NK-92 (cell line): Measurements from ENCODE around the gene ANKMY1.

Experiments
- DNase-seq: peaks from one replicate; lab custom pipeline; 2025; ENCODE audit not compliant: unreplicated experiment; lab: John Stamatoyannopoulos, UW

The ANKMY1 gene

DNA sequence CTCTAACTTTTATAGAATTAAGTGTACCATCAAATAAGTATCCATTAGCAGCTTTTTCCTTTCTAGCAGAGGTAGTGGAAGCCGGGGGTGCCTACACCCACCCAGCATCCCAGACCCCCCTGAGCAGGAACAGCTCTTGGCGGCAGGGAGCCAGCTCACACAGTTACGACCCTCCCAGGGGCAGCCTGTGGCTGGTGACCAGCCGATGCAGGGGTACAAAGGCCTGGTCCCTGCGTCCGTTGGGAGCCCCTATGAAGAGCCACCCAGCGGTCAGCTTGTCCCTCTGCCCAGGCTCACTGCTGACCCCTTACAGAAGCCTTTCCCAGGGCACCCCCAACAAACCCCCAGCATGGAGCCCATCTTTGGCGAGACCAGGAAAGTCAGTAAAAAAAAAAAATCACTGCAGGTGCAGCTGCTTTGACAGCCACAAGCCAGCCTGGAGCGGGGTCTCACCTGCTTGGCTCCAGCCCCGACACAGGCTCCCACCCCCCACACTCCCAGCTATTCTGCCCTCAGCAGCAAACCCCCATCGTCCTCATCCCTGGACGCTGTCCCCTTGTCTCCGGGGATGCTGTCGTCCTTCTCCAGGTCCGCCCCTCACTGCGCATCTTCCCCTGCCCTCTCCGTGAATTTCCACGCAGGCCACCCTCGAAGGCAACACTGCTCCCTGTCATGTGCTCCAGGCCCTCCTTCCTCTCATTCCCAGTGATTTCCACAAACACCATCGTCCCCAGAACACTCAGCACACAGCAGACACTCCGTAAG, 79.3 kb downstream of the ANKMY1 start:
- DNase-seq = no peak

DNA sequence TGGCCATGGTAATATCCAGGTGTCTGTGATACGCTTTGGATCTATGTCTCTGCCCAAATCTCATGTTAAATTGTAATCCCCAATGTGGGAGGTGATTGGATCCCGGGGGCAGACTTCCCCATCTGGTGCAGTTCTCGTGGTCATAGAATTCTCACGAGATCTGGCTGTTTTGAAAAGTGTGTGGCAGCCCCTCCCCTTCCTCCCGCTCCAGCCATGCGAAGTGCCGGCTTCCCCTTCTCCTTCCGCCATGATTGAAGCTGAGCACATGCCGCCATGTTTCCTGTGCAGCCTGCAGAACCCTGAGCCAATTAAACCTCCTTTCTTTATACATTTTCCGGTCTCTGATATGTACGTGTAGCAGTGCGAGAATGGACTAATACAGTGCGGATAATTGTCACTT, 79.9 kb downstream of the ANKMY1 start:
- no peak for DNase-seq

DNA sequence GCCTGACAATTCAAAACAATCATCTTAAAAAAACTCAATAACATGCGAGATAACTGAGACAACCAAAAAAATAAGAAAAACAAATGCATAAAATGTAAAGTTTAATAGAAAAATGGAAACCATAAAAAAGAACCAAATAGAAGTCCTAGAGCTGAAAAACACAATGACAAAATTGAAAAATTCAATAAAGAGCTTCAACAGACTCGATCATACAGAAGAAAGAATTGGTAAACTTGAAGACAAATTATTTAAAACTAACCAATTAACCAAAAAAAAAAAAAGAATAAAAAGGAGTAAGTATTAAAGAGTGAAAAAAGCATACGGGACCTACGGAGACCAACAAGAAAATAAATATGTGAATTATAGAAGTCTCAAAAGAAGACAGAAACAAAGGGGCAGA, 84.6 kb downstream of the ANKMY1 start:
- DNase-seq = no peak

DNA sequence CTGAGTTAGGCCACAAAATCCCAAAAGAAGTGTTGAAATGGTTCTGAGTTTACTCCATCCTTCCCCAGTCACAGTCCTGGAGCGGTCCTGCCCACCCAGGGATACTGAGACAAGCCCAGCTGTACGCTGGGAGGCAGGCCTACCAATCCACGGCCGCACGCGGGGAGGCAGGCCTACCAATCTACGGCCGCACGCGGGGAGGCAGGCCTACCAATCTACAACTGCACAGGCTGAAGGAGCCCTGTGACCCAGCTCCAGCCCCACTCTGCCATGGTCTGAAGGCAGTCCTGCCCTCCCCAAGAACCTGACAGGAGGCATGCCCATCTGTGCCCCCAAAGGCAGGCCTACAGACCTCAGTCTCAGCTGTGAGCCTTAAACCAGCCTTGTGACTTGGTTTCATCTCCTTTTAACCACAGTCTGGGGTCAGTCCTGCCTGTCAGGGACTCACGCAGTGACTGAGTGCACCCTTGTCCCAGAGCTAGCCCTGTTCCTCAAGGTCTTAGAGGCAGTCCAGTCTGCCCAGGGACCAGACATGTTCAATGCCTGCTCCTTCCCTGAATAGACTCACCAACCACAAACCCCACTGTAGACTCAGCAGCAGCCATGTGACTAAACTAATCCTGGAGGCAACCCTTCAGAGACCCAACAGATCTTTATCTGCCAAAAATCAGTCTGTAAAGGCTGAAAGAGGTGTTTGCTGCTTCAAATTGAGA, 85.6 kb downstream of the ANKMY1 start:
- no peak for DNase-seq

DNA sequence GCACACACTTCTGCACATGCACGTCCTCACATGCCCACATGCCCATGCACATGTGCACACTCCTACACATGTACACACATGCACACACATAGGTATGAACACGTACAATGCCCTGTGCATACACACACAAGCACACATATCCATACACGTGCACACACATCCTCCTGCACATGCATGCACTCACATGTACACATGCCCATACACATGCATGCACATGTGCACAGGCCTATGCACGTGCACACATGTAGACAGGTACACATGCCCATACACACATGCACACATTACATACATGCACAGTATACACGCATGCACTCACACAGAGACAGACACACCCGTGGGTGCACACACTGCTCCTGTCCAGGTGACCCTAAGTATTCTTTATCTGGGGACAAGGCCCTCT, 88.0 kb downstream of the ANKMY1 start:
- no peak for DNase-seq

DNA sequence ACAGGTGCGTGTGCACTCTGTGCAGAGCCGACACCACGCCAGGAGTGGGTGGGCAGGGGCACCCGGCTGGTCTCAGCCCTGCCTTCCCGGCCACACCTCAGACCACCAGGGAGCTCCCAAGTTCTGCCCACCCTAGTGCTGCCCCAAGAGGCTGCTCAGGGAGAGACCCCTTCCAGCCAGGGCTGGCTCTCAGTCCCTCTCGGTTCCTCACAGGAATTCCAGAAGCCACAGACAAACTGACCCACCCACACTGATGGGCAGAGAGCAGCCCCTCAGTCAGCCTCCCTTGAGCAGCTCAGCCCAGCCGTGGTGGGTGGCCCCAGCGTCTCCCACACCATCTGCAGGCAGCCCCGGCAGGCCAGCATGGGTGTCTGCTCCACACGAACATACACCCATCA, 88.5 kb downstream of the ANKMY1 start:
- no peak for DNase-seq

DNA sequence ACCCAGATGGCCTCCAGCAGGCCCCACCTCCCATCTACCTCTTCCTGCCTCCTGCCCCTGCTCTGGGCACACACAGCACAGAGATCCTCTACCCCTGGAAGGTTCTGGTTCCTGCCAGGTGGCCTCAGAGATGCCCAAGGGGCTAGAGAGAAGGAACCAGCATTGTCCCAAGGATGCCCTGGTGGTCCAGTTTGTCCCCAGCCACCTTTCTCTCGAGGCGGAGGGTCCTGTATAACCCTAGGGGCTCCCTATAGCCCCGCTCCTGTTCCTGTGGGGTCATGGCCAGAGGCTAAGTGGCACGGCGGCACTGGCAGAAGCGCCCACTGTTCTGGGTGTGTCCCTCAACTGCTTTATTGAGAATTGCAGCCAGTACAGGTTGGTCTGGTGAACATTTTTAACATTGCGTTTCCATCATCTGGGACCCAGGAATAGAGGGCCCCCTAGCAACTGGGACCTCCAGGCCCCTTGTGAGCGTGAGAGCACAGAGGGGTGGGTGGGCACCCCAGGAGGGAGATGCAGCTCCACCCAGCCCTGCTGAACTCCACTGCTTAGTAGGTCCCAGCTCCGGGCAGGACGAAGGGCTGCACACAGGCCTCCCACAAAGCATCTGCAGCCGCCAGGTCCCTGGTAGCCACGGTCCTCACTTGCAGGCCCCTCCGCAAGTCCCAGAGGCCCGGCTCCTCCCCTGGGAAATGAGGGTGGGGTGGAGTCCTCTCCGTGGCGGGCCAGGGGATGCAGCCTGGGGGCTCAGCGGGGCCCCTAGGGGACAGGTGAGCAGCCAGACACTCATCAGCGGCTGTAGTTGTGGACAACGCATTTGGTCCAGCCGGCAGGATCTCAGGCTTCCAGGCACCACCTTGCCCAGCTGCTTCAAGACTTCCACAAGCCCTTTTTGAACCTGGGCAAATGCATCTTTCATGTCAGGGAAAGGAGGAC, 89.2 kb downstream of the ANKMY1 start:
- no peak for DNase-seq

DNA sequence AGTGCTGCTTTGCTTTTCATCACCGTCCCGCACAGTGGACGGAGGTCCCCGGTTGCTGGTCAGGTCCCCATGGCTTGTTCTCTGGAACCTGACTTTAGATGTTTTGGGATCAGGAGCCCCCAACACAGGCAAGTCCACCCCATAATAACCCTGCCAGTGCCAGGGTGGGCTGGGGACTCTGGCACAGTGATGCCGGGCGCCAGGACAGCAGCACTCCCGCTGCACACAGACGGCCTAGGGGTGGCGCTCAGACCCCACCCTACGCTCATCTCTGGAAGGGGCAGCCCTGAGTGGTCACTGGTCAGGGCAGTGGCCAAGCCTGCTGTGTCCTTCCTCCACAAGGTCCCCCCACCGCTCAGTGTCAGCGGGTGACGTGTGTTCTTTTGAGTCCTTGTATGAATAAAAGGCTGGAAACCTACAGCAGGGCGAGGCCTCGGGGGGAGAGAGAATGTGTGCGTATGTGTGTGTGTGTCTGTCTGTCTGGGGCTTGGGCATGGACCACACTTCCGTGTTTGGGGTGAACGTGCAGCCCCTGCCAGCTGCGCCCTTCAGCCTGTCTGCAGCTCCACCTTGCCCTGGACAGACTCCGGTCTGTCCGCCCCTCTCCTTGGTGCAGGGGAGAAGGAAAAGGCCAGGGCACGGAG, 90.0 kb downstream of the ANKMY1 start:
- no peak for DNase-seq

DNA sequence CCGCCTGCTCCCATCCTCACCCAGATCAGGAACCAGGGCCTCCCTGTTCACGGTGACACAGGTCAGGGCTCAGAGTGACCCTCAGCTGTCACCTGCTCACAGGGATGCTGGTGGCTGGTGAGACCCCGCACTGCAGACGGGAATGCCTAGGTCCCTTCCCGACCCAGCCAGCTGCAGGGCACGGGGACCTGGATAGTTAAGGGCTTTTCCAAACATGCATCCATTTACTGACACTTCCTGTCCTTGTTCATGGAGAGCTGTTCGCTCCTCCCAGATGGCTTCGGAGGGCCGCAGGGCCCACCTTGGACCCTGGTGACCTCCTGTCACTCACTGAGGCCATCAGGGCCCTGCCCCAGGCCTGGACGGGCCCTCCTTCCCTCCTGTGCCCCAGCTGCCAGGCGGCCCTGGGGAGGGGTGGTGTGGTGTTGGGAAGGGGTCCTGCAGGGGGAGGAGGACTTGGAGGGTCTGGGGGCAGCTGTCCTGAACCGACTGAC, 90.6 kb downstream of the ANKMY1 start:
- no peak for DNase-seq

DNA sequence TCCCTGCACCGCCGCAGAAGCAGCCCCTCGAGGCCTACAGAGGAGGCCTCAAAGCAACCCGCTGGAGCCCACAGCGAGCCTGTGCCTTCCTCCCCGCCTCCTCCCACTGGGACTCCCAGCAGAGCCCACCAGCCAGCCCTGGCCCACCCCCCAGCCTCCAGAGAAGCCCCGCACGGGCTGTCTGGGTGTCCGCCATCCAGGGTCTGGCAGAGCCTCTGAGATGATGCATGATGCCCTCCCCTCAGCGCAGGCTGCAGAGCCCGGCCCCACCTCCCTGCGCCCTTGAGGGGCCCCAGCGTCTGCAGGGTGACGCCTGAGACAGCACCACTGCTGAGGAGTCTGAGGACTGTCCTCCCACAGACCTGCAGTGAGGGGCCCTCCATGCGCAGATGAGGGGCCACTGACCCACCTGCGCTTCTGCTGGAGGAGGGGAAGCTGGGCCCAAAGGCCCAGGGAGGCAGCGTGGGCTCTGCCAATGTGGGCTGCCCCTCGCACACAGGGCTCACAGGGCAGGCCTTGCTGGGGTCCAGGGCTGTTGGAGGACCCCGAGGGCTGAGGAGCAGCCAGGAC, 91.1 kb downstream of the ANKMY1 start:
- no peak for DNase-seq

DNA sequence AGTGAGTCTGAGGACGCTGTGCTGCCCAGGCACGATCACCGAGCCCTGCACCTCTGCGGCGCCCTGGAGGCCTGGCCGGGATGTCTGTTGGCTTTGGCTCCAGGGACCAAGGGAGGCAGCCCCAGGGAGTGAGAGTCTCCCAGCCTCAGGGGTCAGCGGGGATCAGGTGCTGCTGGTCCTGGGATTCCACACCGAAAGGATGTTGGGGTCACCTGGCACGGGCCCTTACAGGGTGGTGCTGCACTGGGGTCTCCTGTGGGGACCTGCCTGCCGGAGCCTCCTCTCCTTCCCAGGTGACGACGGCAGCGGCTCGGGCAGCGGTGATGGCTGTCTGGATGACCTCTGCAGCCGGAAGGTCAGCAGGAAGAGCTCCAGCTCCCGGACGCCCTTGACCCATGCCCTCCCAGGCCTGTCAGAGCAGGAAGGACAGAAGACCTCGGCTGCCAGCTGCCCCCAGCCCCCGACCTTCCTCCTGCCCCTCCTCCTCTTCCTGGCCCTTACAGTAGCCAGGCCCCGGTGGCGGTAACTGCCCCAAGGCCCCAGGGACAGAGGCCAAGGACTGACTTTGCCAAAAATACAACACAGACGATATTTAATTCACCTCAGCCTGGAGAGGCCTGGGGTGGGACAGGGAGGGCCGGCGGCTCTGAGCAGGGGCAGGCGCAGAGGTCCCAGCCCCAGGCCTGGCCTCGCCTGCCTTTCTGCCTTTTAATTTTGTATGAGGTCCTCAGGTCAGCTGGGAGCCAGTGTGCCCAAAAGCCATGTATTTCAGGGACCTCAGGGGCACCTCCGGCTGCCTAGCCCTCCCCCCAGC, 91.8 kb downstream of the ANKMY1 start:
- DNase-seq = no peak

DNA sequence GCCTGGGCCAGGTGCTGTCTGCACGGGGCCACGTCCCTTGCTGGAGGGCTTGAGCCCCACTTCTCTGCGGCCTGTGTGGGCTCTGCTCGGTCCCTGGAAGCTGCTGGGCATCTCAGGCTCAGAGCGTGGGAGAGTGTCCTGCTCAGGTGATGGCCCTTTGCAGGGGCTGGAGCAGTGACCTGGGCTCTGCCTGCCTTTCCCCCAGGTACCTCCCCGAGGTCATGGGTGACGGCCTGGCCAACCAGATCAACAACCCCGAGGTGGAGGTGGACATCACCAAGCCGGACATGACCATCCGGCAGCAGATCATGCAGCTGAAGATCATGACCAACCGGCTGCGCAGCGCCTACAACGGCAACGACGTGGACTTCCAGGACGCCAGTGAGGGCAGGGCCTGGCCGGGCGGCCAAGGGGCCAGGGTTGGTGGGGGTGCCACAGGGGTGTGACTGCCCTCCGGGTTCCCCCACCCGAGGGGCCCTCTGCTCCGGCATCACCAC, 92.5 kb downstream of the ANKMY1 start:
- no peak for DNase-seq

DNA sequence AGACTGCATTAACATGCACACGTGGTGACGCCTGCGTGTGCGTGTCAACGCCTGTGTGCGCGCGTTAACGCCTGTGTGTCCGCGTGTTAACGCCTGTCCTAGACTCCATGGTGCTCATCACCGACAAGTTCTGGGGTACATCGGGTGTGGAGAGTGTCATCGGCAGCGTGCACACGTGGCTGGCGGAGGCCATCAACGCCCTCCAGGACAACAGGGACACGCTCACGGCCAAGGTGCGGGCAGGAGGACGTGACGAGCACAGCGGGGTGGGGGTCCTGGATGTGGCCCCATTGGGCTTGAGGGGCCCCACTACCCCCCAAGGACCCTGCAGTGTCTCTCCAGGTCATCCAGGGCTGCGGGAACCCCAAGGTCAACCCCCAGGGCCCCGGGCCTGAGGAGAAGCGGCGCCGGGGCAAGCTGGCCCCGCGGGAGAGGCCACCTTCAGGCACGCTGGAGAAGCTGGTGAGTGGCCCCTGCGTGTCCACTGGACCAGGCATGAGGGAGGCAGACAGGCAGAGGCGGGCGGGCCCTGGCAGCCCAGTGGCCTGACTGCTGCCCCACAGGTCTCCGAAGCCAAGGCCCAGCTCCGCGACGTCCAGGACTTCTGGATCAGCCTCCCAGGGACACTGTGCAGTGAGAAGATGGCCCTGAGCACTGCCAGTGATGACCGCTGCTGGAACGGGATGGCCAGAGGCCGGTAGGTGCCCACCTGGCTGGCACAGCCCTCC, 93.1 kb downstream of the ANKMY1 start:
- DNase-seq = no peak

DNA sequence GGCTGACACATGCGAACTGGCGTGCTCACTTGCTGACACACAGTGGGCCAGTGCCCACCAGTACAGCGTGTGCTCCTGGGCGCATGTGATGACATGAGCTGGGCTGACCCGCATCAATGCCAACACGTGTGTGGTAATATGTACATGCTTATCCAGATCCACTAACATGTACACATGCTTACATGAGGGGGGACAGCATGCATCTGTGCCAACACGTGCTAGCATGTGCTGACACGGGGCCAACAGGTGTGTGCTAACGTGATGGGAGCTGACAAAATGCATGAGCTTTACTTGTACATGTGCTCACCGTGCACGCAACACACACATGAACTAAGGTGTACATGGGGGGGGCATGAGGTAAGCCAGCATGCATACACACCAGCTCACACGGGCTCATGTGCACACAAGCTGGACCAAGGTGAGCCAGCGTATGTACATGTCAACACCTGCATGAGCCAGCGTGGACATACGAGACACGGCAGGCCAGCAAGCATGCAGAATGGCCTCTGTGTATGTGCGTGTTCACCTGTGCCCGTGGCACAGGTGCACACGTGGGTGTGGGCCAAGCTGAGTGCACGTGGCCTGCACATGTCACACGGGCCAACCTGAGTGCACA, 93.8 kb downstream of the ANKMY1 start:
- DNase-seq = no peak

DNA sequence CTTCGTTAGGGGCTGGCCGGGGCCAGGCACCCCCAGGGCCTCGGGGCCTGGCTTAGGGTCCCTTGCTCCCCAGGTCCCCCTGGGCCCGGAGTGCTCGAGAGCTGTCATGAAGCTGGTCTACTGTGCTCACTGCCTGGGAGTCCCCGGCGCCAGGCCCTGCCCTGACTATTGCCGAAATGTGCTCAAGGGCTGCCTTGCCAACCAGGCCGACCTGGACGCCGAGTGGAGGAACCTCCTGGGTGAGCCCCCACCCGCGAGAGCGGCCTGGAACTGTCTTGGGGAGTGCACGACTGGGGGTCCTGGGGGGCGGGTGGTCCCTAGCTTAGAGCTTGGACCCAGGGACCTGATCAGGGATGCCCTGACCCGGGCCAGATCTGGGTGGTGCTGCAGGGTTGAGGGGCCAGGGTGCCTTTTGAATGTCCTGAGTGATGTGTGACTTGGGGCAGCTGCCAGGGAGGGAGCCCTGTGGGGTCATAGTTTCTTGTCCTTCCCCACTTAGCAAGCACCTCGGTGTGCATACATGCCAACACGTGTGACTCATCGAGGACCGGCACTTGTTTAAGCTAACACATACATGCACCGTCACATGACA, 94.4 kb downstream of the ANKMY1 start:
- DNase-seq = no peak

DNA sequence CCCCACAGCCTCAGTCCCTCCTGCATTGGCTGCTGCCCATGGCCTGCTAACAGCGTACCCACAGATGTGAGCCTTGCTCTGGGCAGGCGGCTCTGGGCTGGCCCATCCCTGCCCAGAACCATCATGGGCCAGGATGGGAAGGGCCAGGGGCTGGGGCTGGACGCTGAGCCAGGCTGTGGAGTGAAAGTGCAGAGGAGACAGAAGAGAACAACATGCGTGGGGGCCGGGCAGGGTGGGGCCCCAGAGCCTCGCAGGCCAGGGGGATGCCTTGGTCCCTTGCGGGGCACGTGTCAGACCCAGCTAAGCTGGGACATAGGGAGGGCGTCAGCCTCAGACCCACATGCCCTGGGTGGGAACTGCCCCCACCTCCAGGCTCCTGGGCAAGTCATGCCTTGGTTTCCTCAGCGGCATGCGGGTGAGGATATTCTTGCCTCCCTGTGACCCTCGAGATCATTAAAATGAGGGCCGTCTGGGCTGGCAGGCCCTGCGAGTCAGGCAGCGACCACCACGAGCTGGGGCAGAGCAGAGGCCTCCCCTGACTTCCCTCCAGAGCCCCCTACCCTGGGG, 95.0 kb downstream of the ANKMY1 start:
- no peak for DNase-seq

DNA sequence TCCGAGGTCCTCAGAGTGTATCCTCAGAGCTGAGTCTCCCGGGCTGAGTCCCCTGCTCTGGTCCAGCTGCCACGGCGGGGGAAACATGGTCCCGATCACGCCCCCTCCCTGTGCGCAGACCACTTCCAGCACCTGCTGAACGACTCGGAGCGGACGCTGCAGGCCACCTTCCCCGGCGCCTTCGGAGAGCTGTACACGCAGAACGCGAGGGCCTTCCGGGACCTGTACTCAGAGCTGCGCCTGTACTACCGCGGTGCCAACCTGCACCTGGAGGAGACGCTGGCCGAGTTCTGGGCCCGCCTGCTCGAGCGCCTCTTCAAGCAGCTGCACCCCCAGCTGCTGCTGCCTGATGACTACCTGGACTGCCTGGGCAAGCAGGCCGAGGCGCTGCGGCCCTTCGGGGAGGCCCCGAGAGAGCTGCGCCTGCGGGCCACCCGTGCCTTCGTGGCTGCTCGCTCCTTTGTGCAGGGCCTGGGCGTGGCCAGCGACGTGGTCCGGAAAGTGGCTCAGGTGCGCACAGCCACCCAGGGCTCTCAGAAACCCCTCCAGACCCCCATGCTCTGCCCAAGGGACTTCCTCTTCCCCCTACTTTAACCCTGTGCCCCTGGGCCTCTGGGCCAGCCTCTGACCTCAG, 95.6 kb downstream of the ANKMY1 start:
- no peak for DNase-seq
